ENCODE measurements around the gene IMMP1L.

IMMP1L gene

GRCh38 chr11:31387379-31387778, 122.0 kb downstream of the IMMP1L start:
- DNase-seq (ENCODE audit: low read depth) = no peak

DNA sequence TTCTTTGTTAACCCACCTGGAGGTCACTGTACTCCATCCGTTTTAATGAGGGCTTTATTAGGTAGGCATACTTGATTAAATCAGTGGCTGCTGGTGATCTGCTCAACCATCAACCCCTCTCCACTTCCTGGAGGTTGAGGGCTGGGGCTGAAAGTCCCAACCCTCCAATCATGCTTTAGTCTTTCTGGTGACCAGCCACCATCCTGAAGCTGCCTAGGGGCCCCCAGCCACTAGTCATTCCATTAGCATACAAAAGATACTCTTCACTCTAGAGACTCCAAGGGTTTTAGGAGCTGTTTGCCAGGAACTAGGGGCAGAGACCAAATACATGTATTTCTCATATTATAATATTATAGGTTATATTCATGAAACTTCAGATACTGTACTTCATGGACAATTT, 126.3 kb downstream of the IMMP1L start:
- no peak for DNase-seq (ENCODE audit: low read depth)

Measured in HS-27A (cell line).